Neural cell (in vitro differentiated cells): Measurements from ENCODE around the gene TMPRSS4. TPM values are rescaled to one million over a fixed set of nuclear protein-coding genes. Genes with fewer than 3 reads are reported as not detected.

Experiments used
- H2AFZ ChIP-seq: fragments of 200-600, 300-800 bp; sonication (generic), shearing (Covaris generic); 2 replicates; pipeline ENCODE4 v1.6.0; 2014; ENCODE audit warnings: low read depth, mild to moderate bottlenecking, antibody characterized with exemption, low read length, moderate library complexity
- H3F3A ChIP-seq: fragments of 200-600 bp; shearing (Covaris generic); 2 replicates; pipeline ENCODE4 v1.6.1; 2016; ENCODE audit warnings: mild to moderate bottlenecking, moderate library complexity, mixed read lengths, antibody characterized with exemption, low read length; ENCODE audit not compliant: insufficient read depth, poor library complexity, severe bottlenecking
- H3K27ac ChIP-seq: fragments of 200-600, 300-800 bp; sonication (generic), shearing (Covaris generic); 2 replicates; pipeline ENCODE4 v1.5.1; 2014; ENCODE audit warnings: mild to moderate bottlenecking, low read length, moderate library complexity
- H3K27me3 ChIP-seq: fragments of 300-800, 200-600 bp; sonication (generic), shearing (Covaris generic); 2 replicates; pipeline ENCODE4 v1.6.0; 2014; ENCODE audit warnings: mild to moderate bottlenecking, low read depth, low read length, moderate library complexity; ENCODE audit not compliant: insufficient read depth
- H3K36me3 ChIP-seq: fragments of 300-800, 200-600 bp; sonication (generic), shearing (Covaris generic); 2 replicates; pipeline ENCODE4 v1.5.1; 2014; ENCODE audit warnings: mild to moderate bottlenecking, antibody characterized with exemption, low read length, moderate library complexity; ENCODE audit not compliant: insufficient read depth
- H3K4me2 ChIP-seq: fragments of 300-800, 200-600 bp; sonication (generic), shearing (Covaris generic); 2 replicates; pipeline ENCODE4 v1.6.0; 2014; ENCODE audit warnings: mild to moderate bottlenecking, low read length
- H3K4me3 ChIP-seq: fragments of 300-800, 200-600 bp; sonication (generic), shearing (Covaris generic); 2 replicates; pipeline ENCODE4 v1.5.1; 2014; ENCODE audit warnings: mild to moderate bottlenecking, low read length, moderate library complexity
- H3K79me2 ChIP-seq: fragments of 200-600 bp; shearing (Covaris generic); replicated peaks from 2 replicates; pipeline ENCODE4 v1.6.0; 2014; ENCODE audit warnings: mild to moderate bottlenecking, low read length, moderate library complexity; ENCODE audit not compliant: insufficient read depth
- H3K9ac ChIP-seq: fragments of 300-800, 200-600 bp; sonication (generic), shearing (Covaris generic); 2 replicates; pipeline ENCODE4 v1.6.1; 2016; ENCODE audit warnings: mild to moderate bottlenecking, low read length, mixed read lengths
- H3K9me2 ChIP-seq: fragments of 200-600 bp; shearing (Covaris generic); 2 replicates; pipeline ENCODE4 v1.6.1; 2016; ENCODE audit warnings: mild to moderate bottlenecking, low read length, mixed read lengths; ENCODE audit not compliant: insufficient read depth
- H3K9me3 ChIP-seq: fragments of 200-600, 300-800 bp; sonication (generic), shearing (Covaris generic); 2 replicates; pipeline ENCODE4 v1.6.1; 2016; ENCODE audit warnings: mild to moderate bottlenecking, mixed run types, low read length, moderate library complexity, mixed read lengths
- H4K20me1 ChIP-seq: fragments of 200-600 bp; shearing (Covaris generic); 2 replicates; pipeline ENCODE4 v1.6.1; 2016; ENCODE audit warnings: mild to moderate bottlenecking, mixed run types; ENCODE audit not compliant: insufficient read depth
- EP300 ChIP-seq: fragments of 450-650 bp; conservative IDR thresholded peaks from 2 replicates; pipeline ENCODE4 v1.6.1; 2014; ENCODE audit warnings: antibody characterized with exemption, mild to moderate bottlenecking, moderate library complexity; ENCODE audit not compliant: poor library complexity, severe bottlenecking
- EZH2 ChIP-seq: fragments of 200-600, 300-800 bp; shearing (Covaris generic), sonication (generic); IDR thresholded peaks from 2 replicates; pipeline ENCODE4 v1.6.1; 2014; ENCODE audit warnings: antibody characterized with exemption, low read length, borderline replicate concordance, mild to moderate bottlenecking; ENCODE audit not compliant: insufficient read depth, poor library complexity, severe bottlenecking
- MXI1 ChIP-seq: fragments of 450-650 bp; conservative IDR thresholded peaks from 2 replicates; pipeline ENCODE4 v1.6.1; 2014; ENCODE audit warnings: antibody characterized with exemption, mild to moderate bottlenecking; ENCODE audit not compliant: poor library complexity, severe bottlenecking
- POLR2AphosphoS5 ChIP-seq: IDR thresholded peaks from 2 replicates; pipeline ENCODE4 v1.6.1; 2012
- RAD21 ChIP-seq: fragments of 450-650 bp; conservative IDR thresholded peaks from 2 replicates; pipeline ENCODE4 v1.6.1; 2014; ENCODE audit warnings: antibody characterized with exemption, mild to moderate bottlenecking, moderate library complexity
- SMC3 ChIP-seq: fragments of 450-650 bp; conservative IDR thresholded peaks from 2 replicates; pipeline ENCODE4 v1.6.1; 2014; ENCODE audit warnings: antibody characterized with exemption, mild to moderate bottlenecking, moderate library complexity; ENCODE audit not compliant: poor library complexity
- TAF1 ChIP-seq: IDR thresholded peaks from 2 replicates; pipeline ENCODE4 v1.6.1; 2012; ENCODE audit warnings: low read depth
- polyA plus RNA-seq: library from polyadenylated mRNA; depleted of rRNA; stranded (reverse); fragments of >200 nt; gene quantifications from 2 replicates; pipeline ENCODE4 v1.2.3, GENCODE V29; 2014
- TF ChIP-seq, protein P1 (sequence below): IDR thresholded peaks from 2 replicates; pipeline ENCODE4 v1.6.1; 2012; ENCODE audit warnings: borderline replicate concordance
- TF ChIP-seq, protein P2 (sequence below): fragments of 450-650 bp; IDR thresholded peaks from 2 replicates; pipeline ENCODE4 v1.5.1; 2014; ENCODE audit warnings: antibody characterized with exemption, mild to moderate bottlenecking, moderate library complexity; ENCODE audit not compliant: poor library complexity, severe bottlenecking

The TMPRSS4 gene
- polyA plus RNA-seq, 1 donor from 2014 or later, result not detected

- Histone ChIP-seq H3K79me2 (no peaks in the 10 kb centered on the region), H3K4me3 (no peak overlapping the region), H3K9me3 (no peaks in the 10 kb centered on the region), H3K4me2 (no peak overlapping the region), H3K9ac (peak overlapping the region; percentile 9), H3K27me3 (peaks cover 17% of the 10 kb centered on the region), H3F3A (no peaks in the 10 kb centered on the region), H3K27ac (no peak overlapping the region), H3K36me3 (no peaks in the 10 kb centered on the region), H4K20me1 (no peaks in the 10 kb centered on the region), H2AFZ (no peak overlapping the region), H3K9me2 (no peaks in the 10 kb centered on the region)
- TF ChIP-seq, protein P1, sequence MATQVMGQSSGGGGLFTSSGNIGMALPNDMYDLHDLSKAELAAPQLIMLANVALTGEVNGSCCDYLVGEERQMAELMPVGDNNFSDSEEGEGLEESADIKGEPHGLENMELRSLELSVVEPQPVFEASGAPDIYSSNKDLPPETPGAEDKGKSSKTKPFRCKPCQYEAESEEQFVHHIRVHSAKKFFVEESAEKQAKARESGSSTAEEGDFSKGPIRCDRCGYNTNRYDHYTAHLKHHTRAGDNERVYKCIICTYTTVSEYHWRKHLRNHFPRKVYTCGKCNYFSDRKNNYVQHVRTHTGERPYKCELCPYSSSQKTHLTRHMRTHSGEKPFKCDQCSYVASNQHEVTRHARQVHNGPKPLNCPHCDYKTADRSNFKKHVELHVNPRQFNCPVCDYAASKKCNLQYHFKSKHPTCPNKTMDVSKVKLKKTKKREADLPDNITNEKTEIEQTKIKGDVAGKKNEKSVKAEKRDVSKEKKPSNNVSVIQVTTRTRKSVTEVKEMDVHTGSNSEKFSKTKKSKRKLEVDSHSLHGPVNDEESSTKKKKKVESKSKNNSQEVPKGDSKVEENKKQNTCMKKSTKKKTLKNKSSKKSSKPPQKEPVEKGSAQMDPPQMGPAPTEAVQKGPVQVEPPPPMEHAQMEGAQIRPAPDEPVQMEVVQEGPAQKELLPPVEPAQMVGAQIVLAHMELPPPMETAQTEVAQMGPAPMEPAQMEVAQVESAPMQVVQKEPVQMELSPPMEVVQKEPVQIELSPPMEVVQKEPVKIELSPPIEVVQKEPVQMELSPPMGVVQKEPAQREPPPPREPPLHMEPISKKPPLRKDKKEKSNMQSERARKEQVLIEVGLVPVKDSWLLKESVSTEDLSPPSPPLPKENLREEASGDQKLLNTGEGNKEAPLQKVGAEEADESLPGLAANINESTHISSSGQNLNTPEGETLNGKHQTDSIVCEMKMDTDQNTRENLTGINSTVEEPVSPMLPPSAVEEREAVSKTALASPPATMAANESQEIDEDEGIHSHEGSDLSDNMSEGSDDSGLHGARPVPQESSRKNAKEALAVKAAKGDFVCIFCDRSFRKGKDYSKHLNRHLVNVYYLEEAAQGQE, result no peak
- TF ChIP-seq POLR2AphosphoS5, result no peak
- TF ChIP-seq EP300, result no peak
- TF ChIP-seq TAF1, result no peak
- no peak for TF ChIP-seq EZH2
- TF ChIP-seq SMC3, result no peak
- no peak for TF ChIP-seq RAD21
- TF ChIP-seq, protein P2, sequence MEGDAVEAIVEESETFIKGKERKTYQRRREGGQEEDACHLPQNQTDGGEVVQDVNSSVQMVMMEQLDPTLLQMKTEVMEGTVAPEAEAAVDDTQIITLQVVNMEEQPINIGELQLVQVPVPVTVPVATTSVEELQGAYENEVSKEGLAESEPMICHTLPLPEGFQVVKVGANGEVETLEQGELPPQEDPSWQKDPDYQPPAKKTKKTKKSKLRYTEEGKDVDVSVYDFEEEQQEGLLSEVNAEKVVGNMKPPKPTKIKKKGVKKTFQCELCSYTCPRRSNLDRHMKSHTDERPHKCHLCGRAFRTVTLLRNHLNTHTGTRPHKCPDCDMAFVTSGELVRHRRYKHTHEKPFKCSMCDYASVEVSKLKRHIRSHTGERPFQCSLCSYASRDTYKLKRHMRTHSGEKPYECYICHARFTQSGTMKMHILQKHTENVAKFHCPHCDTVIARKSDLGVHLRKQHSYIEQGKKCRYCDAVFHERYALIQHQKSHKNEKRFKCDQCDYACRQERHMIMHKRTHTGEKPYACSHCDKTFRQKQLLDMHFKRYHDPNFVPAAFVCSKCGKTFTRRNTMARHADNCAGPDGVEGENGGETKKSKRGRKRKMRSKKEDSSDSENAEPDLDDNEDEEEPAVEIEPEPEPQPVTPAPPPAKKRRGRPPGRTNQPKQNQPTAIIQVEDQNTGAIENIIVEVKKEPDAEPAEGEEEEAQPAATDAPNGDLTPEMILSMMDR, result no peak
- no peak for TF ChIP-seq MXI1
Measured at GRCh38 chr11:118170882-118171268, 94.0 kb downstream of the TMPRSS4 start.

Other genes starting within 250 kb of the TMPRSS4 start
- 218 and 259 TPM in 2 replicates for gene FXYD6, start 200.4 kb upstream of the TMPRSS4 start, polyA plus RNA-seq
- not detected in 2 replicates for gene TMPRSS13, start 147.7 kb upstream of the TMPRSS4 start, polyA plus RNA-seq
- gene IL10RA, start 90.7 kb upstream of the TMPRSS4 start, polyA plus RNA-seq, result 0.76 and 1.1 TPM in 2 replicates
- 0.12 TPM in 1 of 2 replicates, not detected in the other for gene SMIM35, start 9.9 kb downstream of the TMPRSS4 start, polyA plus RNA-seq
- gene SCN4B, start 75.7 kb downstream of the TMPRSS4 start, polyA plus RNA-seq, result 0.61 and 0.92 TPM in 2 replicates
- gene SCN2B, start 99.6 kb downstream of the TMPRSS4 start, polyA plus RNA-seq, result 1.0 and 1.1 TPM in 2 replicates
- 0.28 TPM in 1 of 2 replicates, not detected in the other for gene JAML, start 147.9 kb downstream of the TMPRSS4 start, polyA plus RNA-seq
- gene MPZL3, start 175.3 kb downstream of the TMPRSS4 start, polyA plus RNA-seq, result 3.6 and 5.4 TPM in 2 replicates
- not detected in 2 replicates for gene MPZL2, start 187.2 kb downstream of the TMPRSS4 start, polyA plus RNA-seq
- not detected in 2 replicates for gene CD3E, start 227.7 kb downstream of the TMPRSS4 start, polyA plus RNA-seq